Ishikawa (cell line): ENCODE data around the gene HOXB7.

ENCODE experiments used
- CEBPB ChIP-seq: IDR thresholded peaks from 2 replicates; pipeline ENCODE4 v1.6.1; 2012
- CREB1 ChIP-seq: IDR thresholded peaks from 2 replicates; pipeline ENCODE4 v1.6.1; 2012; ENCODE audit warnings: low read depth
- EGR1 ChIP-seq: IDR thresholded peaks from 2 replicates; pipeline ENCODE4 v1.6.1; 2012
- EP300 ChIP-seq: IDR thresholded peaks from 2 replicates; pipeline ENCODE4 v1.6.1; 2012; ENCODE audit warnings: borderline replicate concordance
- FOXM1 ChIP-seq: IDR thresholded peaks from 2 replicates; pipeline ENCODE4 v1.6.1; 2012; ENCODE audit warnings: low read depth, borderline replicate concordance
- NFIC ChIP-seq: IDR thresholded peaks from 2 replicates; pipeline ENCODE4 v1.6.1; 2012
- RAD21 ChIP-seq: IDR thresholded peaks from 2 replicates; pipeline ENCODE4 v1.6.1; 2012; ENCODE audit warnings: low read depth
- TAF1 ChIP-seq: IDR thresholded peaks from 2 replicates; pipeline ENCODE4 v1.6.1; 2012; ENCODE audit warnings: low read depth, mild to moderate bottlenecking
- TCF12 ChIP-seq: IDR thresholded peaks from 2 replicates; pipeline ENCODE4 v1.6.1; 2012; ENCODE audit warnings: low read depth
- TEAD4 ChIP-seq: IDR thresholded peaks from 2 replicates; pipeline ENCODE4 v1.6.1; 2012
- YY1 ChIP-seq: IDR thresholded peaks from 2 replicates; pipeline ENCODE4 v1.6.1; 2012; ENCODE audit warnings: low read depth
- ZBTB7A ChIP-seq: IDR thresholded peaks from 2 replicates; pipeline ENCODE4 v1.6.1; 2012; ENCODE audit warnings: low read depth
- TF ChIP-seq, protein P1 (sequence below): IDR thresholded peaks from 2 replicates; pipeline ENCODE4 v1.6.1; 2012; ENCODE audit warnings: low read depth, mild to moderate bottlenecking
- TF ChIP-seq, protein P2 (sequence below): IDR thresholded peaks from 2 replicates; pipeline ENCODE4 v1.6.1; 2012
- TF ChIP-seq, protein P3 (sequence below): IDR thresholded peaks from 2 replicates; pipeline ENCODE4 v1.6.1; 2012

Gene HOXB7

DNA sequence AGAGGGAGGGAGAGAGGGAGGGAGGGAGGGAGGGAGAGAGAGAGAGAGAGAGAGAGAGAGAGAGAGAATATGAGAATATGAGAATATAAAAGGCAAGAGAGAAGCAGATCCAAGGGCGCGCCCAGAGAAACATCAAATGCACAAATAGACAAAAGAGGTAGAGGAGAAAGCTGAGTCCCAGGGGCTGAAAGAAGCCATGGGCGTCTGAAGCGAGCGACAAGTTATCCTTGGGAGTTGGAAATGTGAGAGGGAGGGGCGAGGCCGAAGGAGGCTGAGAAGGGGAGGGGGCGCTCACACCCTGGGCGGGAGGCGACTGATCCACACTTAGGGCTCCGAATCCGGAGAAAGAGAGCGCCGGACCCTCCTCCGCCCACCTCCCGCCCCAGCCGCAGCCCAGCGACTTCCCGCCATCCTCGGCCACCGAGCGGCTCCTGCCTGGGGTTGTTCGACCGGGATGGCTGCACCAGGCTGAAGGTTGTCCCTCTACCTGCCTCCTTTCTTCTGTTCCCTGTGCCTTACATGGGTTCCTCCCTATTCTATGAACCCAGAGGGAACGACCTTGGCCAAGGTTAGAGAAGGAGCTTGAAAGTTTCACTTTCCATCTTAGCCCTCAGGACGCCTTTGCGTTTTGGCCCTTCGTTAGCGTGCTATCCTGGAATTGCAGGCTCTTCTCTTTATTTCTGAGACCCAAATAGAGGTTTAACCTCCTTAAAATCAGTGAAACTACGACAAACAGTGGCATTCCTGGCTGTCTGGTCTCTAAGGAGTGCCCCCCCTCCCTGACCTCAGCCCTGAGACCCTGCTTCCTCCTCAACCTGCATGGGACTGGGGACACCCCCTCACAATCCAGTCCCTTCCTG lies 36.5 kb upstream of the HOXB7 start:
- TF ChIP-seq TCF12 (no peak), CEBPB (no peak)

DNA sequence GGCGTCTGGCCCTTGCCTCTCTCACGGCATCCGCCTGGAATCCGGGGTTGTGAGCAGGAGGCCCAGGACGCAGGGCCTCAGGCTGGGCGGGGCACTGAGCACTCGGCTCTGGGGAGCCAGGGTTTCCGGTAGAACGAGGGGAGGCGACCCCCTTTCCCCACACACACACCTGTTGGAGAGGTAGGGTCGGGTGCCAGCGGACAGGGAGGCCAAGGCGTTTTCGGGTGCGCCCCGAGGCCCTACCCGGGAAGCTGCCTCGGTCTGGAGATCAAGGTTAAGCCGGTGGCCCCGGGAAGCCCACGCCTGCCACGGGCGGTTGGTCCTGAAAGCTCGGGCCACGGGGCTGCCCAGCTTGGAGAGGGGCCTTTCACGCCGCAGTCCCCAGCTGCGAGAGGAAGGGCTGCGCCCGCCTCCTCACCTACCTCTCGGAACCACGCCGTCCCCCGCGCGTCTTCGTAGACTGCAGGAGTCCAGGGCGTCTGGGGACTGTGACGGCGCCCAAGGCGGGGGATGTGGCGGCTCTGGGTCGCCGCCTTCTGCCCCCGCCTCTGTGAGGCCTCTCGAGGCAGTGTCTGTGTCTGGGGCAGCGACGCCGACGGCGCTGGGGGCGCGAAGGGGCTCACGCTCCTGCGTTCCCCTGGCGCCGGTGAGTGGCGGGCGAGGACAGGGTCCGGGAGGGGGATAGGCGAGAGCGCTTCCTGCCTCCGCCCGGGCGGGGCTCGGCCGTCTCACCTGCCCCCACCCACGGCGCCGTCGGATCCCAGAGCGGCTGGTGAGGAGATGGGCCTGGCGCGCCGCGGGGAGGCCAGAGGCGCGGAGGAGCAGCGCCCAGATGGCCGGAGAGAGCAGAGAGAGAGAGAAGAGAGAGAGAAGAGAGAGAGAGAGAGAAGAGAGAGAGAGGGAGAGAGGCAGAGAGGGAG lies 35.6 kb upstream of the HOXB7 start:
- no peak for TF ChIP-seq YY1
- TF ChIP-seq, protein P1, sequence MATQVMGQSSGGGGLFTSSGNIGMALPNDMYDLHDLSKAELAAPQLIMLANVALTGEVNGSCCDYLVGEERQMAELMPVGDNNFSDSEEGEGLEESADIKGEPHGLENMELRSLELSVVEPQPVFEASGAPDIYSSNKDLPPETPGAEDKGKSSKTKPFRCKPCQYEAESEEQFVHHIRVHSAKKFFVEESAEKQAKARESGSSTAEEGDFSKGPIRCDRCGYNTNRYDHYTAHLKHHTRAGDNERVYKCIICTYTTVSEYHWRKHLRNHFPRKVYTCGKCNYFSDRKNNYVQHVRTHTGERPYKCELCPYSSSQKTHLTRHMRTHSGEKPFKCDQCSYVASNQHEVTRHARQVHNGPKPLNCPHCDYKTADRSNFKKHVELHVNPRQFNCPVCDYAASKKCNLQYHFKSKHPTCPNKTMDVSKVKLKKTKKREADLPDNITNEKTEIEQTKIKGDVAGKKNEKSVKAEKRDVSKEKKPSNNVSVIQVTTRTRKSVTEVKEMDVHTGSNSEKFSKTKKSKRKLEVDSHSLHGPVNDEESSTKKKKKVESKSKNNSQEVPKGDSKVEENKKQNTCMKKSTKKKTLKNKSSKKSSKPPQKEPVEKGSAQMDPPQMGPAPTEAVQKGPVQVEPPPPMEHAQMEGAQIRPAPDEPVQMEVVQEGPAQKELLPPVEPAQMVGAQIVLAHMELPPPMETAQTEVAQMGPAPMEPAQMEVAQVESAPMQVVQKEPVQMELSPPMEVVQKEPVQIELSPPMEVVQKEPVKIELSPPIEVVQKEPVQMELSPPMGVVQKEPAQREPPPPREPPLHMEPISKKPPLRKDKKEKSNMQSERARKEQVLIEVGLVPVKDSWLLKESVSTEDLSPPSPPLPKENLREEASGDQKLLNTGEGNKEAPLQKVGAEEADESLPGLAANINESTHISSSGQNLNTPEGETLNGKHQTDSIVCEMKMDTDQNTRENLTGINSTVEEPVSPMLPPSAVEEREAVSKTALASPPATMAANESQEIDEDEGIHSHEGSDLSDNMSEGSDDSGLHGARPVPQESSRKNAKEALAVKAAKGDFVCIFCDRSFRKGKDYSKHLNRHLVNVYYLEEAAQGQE = no peak

DNA sequence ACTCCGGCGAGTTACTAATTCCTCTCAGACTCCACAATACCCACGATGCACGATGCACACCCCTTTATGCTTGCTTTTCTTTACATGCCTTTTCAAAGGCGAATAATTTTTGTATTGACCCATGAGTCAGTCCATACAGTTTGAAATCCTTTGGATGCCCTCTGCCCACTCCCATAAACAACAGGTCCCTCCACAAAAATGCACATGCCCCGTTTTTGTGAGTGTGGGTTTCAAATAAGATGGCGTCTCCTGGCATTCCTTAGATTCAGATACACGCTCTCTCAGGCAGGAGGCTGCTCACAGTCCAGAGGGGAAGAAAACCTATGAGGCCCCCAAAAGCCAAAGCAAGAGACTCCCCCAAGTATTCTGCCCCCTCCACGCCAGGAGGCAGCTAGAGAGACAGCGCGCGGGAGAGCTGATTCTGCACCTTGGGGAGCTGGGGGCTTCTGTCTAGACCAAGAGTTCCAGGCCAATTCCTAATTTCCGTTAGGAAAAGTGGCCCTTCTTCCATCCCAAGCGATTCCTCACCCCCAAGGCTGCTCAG lies 34.9 kb upstream of the HOXB7 start:
- TF ChIP-seq TCF12 = no peak

DNA sequence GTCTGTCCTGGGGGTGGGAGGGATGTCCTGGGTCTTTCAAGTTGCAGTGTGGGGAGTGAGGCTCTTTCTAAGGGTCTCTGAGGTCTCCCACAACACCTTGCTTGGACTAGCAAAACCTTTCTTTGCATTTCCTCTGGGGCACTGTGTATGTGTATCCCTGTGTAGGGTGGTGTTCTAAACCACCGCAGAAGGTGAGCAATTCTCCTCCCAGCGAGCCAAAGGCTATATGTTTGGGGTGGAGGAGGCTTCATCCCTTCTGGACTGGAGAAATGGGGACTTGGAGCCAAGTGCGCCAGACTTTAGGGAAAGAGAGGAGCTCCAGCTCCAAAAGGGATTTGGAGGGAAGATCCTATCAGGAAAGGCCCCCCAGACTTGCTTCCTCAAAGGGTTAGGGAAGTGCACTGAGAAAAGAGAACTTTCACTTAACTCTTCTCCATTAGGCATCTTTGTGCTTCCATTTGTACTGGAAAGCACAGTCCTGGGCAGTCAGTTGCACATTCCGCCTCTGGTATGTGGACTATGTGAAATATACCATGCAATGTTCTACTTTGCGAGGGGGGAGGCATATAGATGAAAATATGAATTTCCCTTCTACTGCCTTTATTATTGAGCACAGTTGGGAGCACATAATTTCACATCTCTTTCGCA lies 34.2 kb upstream of the HOXB7 start:
- TF ChIP-seq YY1 = no peak
- no peak for TF ChIP-seq ZBTB7A
- TF ChIP-seq TCF12 = no peak

DNA sequence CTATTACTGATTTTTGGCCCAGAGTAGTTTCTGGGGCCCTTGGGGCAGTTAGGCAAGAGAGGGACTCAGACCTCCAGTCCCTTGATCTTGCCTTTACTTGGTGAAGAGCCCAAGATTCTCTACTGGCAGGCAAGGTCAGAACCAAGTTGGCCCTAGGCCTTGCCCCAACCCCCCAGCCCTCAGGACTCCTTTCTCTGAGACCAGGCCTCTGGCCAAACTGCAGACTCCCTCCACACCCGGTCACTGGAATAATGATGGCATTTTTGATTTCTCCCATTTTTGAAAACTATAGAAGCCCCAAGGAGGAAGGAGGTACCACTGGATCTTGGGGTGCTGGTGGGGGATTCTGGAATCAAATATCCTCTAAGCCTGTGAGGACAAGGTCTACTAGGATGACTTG lies 33.3 kb upstream of the HOXB7 start:
- TF ChIP-seq, protein P1 = no peak
- TF ChIP-seq TCF12 (no peak), EGR1 (no peak), EP300 (no peak), ZBTB7A (no peak)
- TF ChIP-seq, protein P2, sequence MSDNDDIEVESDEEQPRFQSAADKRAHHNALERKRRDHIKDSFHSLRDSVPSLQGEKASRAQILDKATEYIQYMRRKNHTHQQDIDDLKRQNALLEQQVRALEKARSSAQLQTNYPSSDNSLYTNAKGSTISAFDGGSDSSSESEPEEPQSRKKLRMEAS = no peak

DNA sequence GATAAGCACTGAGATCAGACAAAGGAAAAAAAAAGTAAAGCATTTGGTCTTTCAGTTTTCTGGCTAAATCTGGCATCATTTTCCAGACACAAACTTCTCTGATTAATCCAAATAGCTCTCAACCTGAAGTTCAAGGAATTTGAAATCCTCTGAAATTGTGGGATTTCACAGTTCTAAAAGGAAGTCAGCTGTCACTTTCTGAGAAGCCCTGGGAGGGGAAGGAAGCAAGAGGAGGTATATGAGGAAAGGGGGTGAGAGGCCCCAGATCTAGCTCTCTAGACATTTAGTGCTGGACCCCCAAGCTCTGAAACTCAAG lies 32.8 kb upstream of the HOXB7 start:
- TF ChIP-seq, protein P1 = no peak
- TF ChIP-seq, protein P3, sequence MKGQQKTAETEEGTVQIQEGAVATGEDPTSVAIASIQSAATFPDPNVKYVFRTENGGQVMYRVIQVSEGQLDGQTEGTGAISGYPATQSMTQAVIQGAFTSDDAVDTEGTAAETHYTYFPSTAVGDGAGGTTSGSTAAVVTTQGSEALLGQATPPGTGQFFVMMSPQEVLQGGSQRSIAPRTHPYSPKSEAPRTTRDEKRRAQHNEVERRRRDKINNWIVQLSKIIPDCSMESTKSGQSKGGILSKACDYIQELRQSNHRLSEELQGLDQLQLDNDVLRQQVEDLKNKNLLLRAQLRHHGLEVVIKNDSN = no peak
- TF ChIP-seq FOXM1 (no peak), EGR1 (no peak), TEAD4 (no peak), TAF1 (no peak), RAD21 (no peak), CREB1 (no peak), CEBPB (no peak), NFIC (no peak)
- TF ChIP-seq, protein P2 = no peak
